Neural progenitor cell (in vitro differentiated cells): ENCODE data around the gene GJA5.

Experiments used
- EZH2 ChIP-seq: fragments of 200-600 bp; sonication (generic); IDR thresholded peaks from 2 replicates; pipeline ENCODE4 v1.6.1; 2017; ENCODE audit warnings: antibody characterized with exemption, mild to moderate bottlenecking, moderate library complexity
- TF ChIP-seq, protein P1 (sequence below): fragments of 200-600 bp; sonication (generic); IDR thresholded peaks from 2 replicates; pipeline ENCODE4 v1.5.1; 2017; ENCODE audit warnings: antibody characterized with exemption, mild to moderate bottlenecking

DNA sequence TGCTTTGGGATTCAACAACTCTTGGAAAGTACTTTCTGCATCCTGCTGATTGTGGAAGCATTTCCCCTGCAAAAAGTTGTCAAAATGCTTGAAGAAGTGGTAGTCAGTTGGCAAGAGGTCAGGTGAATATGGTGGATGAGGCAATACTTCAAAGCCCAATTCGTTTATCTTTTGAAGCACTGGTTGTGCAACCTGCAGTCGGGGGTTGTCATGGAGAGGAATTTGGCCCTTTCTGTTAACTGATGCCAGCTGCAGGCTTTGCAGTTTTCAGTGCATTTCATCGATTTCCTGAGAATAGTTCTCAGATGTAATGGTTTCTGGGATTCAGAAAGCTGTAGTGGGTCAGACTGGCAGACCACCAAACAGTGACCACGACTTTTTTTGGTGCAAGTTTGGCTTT, 47.6 kb upstream of the GJA5 start:
- TF ChIP-seq, protein P1, sequence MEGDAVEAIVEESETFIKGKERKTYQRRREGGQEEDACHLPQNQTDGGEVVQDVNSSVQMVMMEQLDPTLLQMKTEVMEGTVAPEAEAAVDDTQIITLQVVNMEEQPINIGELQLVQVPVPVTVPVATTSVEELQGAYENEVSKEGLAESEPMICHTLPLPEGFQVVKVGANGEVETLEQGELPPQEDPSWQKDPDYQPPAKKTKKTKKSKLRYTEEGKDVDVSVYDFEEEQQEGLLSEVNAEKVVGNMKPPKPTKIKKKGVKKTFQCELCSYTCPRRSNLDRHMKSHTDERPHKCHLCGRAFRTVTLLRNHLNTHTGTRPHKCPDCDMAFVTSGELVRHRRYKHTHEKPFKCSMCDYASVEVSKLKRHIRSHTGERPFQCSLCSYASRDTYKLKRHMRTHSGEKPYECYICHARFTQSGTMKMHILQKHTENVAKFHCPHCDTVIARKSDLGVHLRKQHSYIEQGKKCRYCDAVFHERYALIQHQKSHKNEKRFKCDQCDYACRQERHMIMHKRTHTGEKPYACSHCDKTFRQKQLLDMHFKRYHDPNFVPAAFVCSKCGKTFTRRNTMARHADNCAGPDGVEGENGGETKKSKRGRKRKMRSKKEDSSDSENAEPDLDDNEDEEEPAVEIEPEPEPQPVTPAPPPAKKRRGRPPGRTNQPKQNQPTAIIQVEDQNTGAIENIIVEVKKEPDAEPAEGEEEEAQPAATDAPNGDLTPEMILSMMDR = no peak
- TF ChIP-seq EZH2 = no peak
